K562 (cell line): ENCODE data around the gene DNAAF2. TPM values are rescaled to one million over a fixed set of nuclear protein-coding genes. Genes with fewer than 3 reads are reported as not detected.

Source experiments
- AFF1 ChIP-seq, 2 experiments: fragments of 450-650 bp; IDR thresholded peaks; 2 replicates each; pipeline ENCODE4 v1.6.1; 2018; ENCODE audit warnings: mild to moderate bottlenecking in 2 of 2, low read depth in 1 of 2; ENCODE audit not compliant: partially characterized antibody in 2 of 2
- ATF1 ChIP-seq, 2 experiments: fragments of 450-650 bp in 1 of 2; IDR thresholded peaks; 2 replicates each; pipeline ENCODE4 v1.6.1; 2016; ENCODE audit warnings: missing compliant biosample characterization in 1 of 2, missing genetic modification characterization in 1 of 2
- E2F4 ChIP-seq: sonication (generic); formaldehyde crosslinking; IDR thresholded peaks from 2 replicates; pipeline ENCODE4 v1.8.0; 2022; ENCODE audit warnings: mild to moderate bottlenecking, low read depth, missing genetic modification reagents
- IRF9 ChIP-seq: fragments of 450-650 bp; IDR thresholded peaks from 2 replicates; pipeline ENCODE4 v1.6.1; 2016; ENCODE audit warnings: missing biosample characterization, missing genetic modification characterization
- JUND ChIP-seq, 2 experiments: IDR thresholded peaks; 2 replicates in 1 of 2; 3 replicates in 1 of 2; pipeline ENCODE4 v1.6.1; 2011; ENCODE audit warnings: borderline replicate concordance in 2 of 2, low read depth in 2 of 2, low read length in 2 of 2, improper control_type of control experiment in 1 of 2, missing biosample characterization in 1 of 2, missing genetic modification characterization in 1 of 2, missing genetic modification reagents in 1 of 2
- KLF6 ChIP-seq: fragments of 250-450 bp; sonication (Bioruptor Pico); IDR thresholded peaks from 2 replicates; pipeline ENCODE4 v1.4.0; 2020; ENCODE audit warnings: mild to moderate bottlenecking, moderate library complexity, borderline replicate concordance
- NCOA1 ChIP-seq: fragments of 450-650 bp; IDR thresholded peaks from 2 replicates; pipeline ENCODE4 v1.6.1; 2016; ENCODE audit warnings: low read depth
- NFE2 ChIP-seq: IDR thresholded peaks from 2 replicates; pipeline ENCODE4 v1.6.1; 2014; ENCODE audit warnings: antibody characterized with exemption, low read depth
- SMARCC2 ChIP-seq: fragments of 450-650 bp; IDR thresholded peaks from 2 replicates; pipeline ENCODE4 v1.6.1; 2017; ENCODE audit warnings: antibody characterized with exemption, moderate library complexity, mild to moderate bottlenecking, low read depth
- TSC22D4 ChIP-seq: fragments of 450-650 bp; IDR thresholded peaks from 2 replicates; pipeline ENCODE4 v1.6.1; 2016; ENCODE audit warnings: missing genetic modification characterization, missing biosample characterization, control low read depth
- VEZF1 ChIP-seq: fragments of 200-800 bp; sonication (Bioruptor generic); IDR thresholded peaks from 2 replicates; pipeline ENCODE4 v1.6.1; 2017; ENCODE audit warnings: missing genetic modification characterization, missing compliant biosample characterization
- ZNF655 ChIP-seq: fragments of 250-450 bp; sonication (Bioruptor Pico); IDR thresholded peaks from 2 replicates; pipeline ENCODE4 v1.5.0; 2021
- polyA plus RNA-seq, 8 experiments: library from polyadenylated mRNA; depleted of rRNA in 4 of 8; stranded (reverse) in 5 of 8; unstranded in 3 of 8; fragments of >200 nt; fragmentation: Nextera tagmentation in 2 of 8; fragmentation: Illumina TruSeq in 1 of 8; extraction: Ambion mirVana in 2 of 8; extraction: Trizol in 1 of 8; gene quantifications; 2 replicates each; pipeline versions ENCODE4 v1.2.1 to v1.2.3, GENCODE V29; 2011 to 2014; ENCODE audit warnings: inconsistent platforms in 1 of 8, missing spikeins in 1 of 8
- total RNA-seq, 7 experiments: library from RNA; depleted of rRNA in 6 of 7; stranded (reverse); fragments of >200 nt in 6 of 7; fragmentation: Illumina TruSeq in 2 of 7; extraction: Trizol in 2 of 7; gene quantifications; 2 replicates each; pipeline versions ENCODE4 v1.2.1 to v1.2.3, GENCODE V29; 2011 to 2021; ENCODE audit warnings: low replicate concordance in 1 of 7

The DNAAF2 gene
- total and polyA plus RNA-seq, 9 of the 15 experiments (the other 6 are each of a cell fraction or from before 2014, with no cell fraction given): 2.4 to 14.6 (median 11.1) TPM

GRCh38 chr14:49620182-49621113, 14.6 kb downstream of the DNAAF2 start, which contains the start of the genes MGAT2 and RPL36AL (continued):
- peak; percentile 82 for TF ChIP-seq KLF6 (CRISPR knock-in tag)
- peak; percentile 22; the same call in 1 of the 2 replicates for TF ChIP-seq SMARCC2
- 0 out of 2 replicates have a peak, but pooled peaks have one; percentile 24 for TF ChIP-seq ATF1 (CRISPR knock-in tag; IDR thresholded peaks at IDR 0.05)
- TF ChIP-seq ATF1 (tag; IDR thresholded peaks at IDR 0.05): peak; percentile 82
- peak in 1 of 2 experiments; percentile 67 for TF ChIP-seq AFF1 (IDR thresholded peaks at IDR 0.05; ENCODE audit: low read depth in 1 of 2, partially characterized antibody in 2 of 2)
- peak; percentile 22; the same call in 1 of the 2 replicates for TF ChIP-seq NCOA1
- TF ChIP-seq NFE2: no peak
- TF ChIP-seq IRF9: no peak
- TF ChIP-seq E2F4: no peak
- peak; percentile 58 for TF ChIP-seq VEZF1 (CRISPR knock-in tag)
- no peak for TF ChIP-seq TSC22D4
- no peak; the same call in 1 of the 2 replicates for TF ChIP-seq JUND (IDR thresholded peaks at IDR 0.05; ENCODE audit: borderline replicate concordance, low read depth, low read length)
- TF ChIP-seq JUND (tag; IDR thresholded peaks at IDR 0.05; ENCODE audit: borderline replicate concordance, low read depth, low read length): no peak
- TF ChIP-seq ZNF655 (CRISPR knock-in tag): no peak
